Gastrocnemius medialis (tissue), 4 donors: ENCODE measurements around the gene TAAR8. TPM values are rescaled to one million over a fixed set of nuclear protein-coding genes. Genes with fewer than 3 reads are reported as not detected.
"Not testable (repeated sequence)": the region's sequence is repeated elsewhere in the genome, so short reads cannot be mapped to it uniquely, and the experiment has no call there.

ENCODE experiments used
- ATAC-seq, 2 donors: fragments of 150-250 bp; one replicate each; pipeline ENCODE4 v1.9.1; 2016
- DNase-seq, 2 donors: peaks; one replicate each; pipeline ENCODE4 v3.0.0-alpha.2; 2019
- H3K27ac ChIP-seq, 4 donors: fragments of 200-600 bp; sonication (generic); 1 replicate in 1 of 4; 2 replicates in 3 of 4; pipeline ENCODE4 v1.5.1; 2016 to 2018; ENCODE audit warnings: mild to moderate bottlenecking in 2 of 4, moderate library complexity in 1 of 4
- H3K27me3 ChIP-seq, 3 donors: fragments of 200-600 bp; sonication (generic) in 2 of 3; 1 replicate in 1 of 3; 2 replicates in 2 of 3; pipeline versions ENCODE4 v1.5.1 to v1.6.0; 2016 to 2019; ENCODE audit warnings: mild to moderate bottlenecking in 1 of 3, moderate library complexity in 1 of 3
- H3K36me3 ChIP-seq, 2 donors: fragments of 200-600 bp; sonication (generic) in 1 of 2; one replicate each; pipeline ENCODE4 v1.5.1; 2017 to 2018
- H3K4me1 ChIP-seq, 2 donors: fragments of 200-600 bp; sonication (generic) in 1 of 2; one replicate each; pipeline ENCODE4 v1.5.1; 2016 to 2017; ENCODE audit warnings: mild to moderate bottlenecking in 2 of 2
- H3K4me3 ChIP-seq, 4 donors: fragments of 200-600 bp; sonication (generic) in 3 of 4; 1 replicate in 1 of 4; 2 replicates in 3 of 4; pipeline ENCODE4 v1.5.1; 2016 to 2019; ENCODE audit warnings: mild to moderate bottlenecking in 2 of 4
- H3K9me3 ChIP-seq, 3 donors: fragments of 200-600 bp; sonication (generic) in 2 of 3; 1 replicate in 1 of 3; 2 replicates in 2 of 3; pipeline ENCODE4 v1.5.1; 2016 to 2019
- POLR2A ChIP-seq, 2 donors: fragments of 450-650 bp; IDR thresholded peaks; one replicate each; pipeline ENCODE4 v1.6.1; 2017; ENCODE audit warnings: antibody characterized with exemption in 2 of 2, mild to moderate bottlenecking in 2 of 2, moderate library complexity in 2 of 2
- in situ Hi-C, 4 donors: fragments of 200-750 bp; cut with MboI; loops; one replicate each; pipeline versions ENCODE4 v1.15.0 to v1.8.0; 2017; ENCODE audit warnings: low sequenced_read_pairs in 4 of 4
- intact Hi-C: fragments of 100-400 bp; cut with DNase I; formaldehyde crosslinking; loops from one replicate; pipeline ENCODE4 v1.15.1; 2023; ENCODE audit warnings: low total_unique reads
- total RNA-seq, 4 donors: library from RNA; depleted of rRNA; stranded (reverse); fragments of >200 nt; gene quantifications; one replicate each; pipeline versions ENCODE4 v1.1.0 to v1.2.3, GENCODE V29; 2016
- TF ChIP-seq, protein P1 (sequence below), 5 experiments: fragments of 450-650 bp in 3 of 5; fragments of 200-600 bp in 2 of 5; sonication (generic) in 2 of 5; IDR thresholded peaks in 4 of 5; conservative IDR thresholded peaks in 1 of 5; 1 replicate in 4 of 5; 2 replicates in 1 of 5; pipeline ENCODE4 v1.5.1; 2016 to 2019; ENCODE audit warnings: antibody characterized with exemption in 5 of 5, mild to moderate bottlenecking in 3 of 5, moderate library complexity in 3 of 5

The TAAR8 gene
- total RNA-seq, 4 donors from 2014 or later = not detected

- Histone ChIP-seq H3K36me3 (no peaks in the 10 kb centered on the region), H3K27ac (no peak overlapping the region), H3K27me3 (no peaks in the 10 kb centered on the region), H3K4me3 (no peak overlapping the region), H3K9me3 (no peaks in the 10 kb centered on the region), H3K4me1 (no peaks in the 10 kb centered on the region)
- ATAC-seq (no peak), DNase-seq (no peak)
- TF ChIP-seq, protein P1, sequence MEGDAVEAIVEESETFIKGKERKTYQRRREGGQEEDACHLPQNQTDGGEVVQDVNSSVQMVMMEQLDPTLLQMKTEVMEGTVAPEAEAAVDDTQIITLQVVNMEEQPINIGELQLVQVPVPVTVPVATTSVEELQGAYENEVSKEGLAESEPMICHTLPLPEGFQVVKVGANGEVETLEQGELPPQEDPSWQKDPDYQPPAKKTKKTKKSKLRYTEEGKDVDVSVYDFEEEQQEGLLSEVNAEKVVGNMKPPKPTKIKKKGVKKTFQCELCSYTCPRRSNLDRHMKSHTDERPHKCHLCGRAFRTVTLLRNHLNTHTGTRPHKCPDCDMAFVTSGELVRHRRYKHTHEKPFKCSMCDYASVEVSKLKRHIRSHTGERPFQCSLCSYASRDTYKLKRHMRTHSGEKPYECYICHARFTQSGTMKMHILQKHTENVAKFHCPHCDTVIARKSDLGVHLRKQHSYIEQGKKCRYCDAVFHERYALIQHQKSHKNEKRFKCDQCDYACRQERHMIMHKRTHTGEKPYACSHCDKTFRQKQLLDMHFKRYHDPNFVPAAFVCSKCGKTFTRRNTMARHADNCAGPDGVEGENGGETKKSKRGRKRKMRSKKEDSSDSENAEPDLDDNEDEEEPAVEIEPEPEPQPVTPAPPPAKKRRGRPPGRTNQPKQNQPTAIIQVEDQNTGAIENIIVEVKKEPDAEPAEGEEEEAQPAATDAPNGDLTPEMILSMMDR (IDR thresholded peaks at IDR 0.05 in 4 of 5, conservative IDR thresholded peaks at IDR 0.05 in 1 of 5) = no peak
- TF ChIP-seq POLR2A (IDR thresholded peaks at IDR 0.05) = no peak
- intact Hi-C loops (no loop called here), in situ Hi-C loops (loop anchor here in 3 of 4 donors (25.0 kb wide), 3 partner anchors 213 to 1013 kb away; partner anchors contain the start of genes SLC18B1 (in 1 of the 3) and VNN2 (in 1 of the 3))
These were observed 3.6 kb upstream of the TAAR8 start for GRCh38 chr6:132548746-132549463.

DNA sequence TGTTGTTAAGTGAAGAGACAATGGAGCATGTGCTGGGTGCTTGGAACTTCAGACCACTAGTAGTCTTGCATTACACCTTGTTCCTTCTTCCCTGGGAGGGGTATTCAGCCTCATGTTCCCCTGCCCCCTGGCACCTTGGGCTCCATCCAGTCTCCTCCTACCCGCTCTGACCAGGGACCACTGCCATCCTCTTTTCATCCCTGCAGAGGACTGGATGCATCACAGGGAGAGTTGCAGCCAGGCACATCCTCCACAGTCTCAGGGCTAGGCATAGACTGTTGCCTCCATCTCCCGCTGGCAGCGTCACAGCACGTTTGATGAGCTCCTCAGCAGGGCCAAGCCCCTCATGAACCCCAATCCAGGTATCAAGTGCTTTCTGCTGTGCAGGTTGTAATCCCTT, 1.3 kb upstream of the TAAR8 start:
- no peak overlapping the region for H3K27ac ChIP-seq
- no peaks in the 10 kb centered on the region for H3K9me3 ChIP-seq
- in situ Hi-C loops (no loop called here), intact Hi-C loops (no loop called here)
- DNase-seq (no peak), ATAC-seq (no peak)
- H3K4me1 ChIP-seq = no peaks in the 10 kb centered on the region
- TF ChIP-seq POLR2A (IDR thresholded peaks at IDR 0.05) = no peak
- TF ChIP-seq, protein P1 (IDR thresholded peaks at IDR 0.05 in 4 of 5, conservative IDR thresholded peaks at IDR 0.05 in 1 of 5) = no peak
- H3K27me3 ChIP-seq = no peaks in the 10 kb centered on the region
- no peaks in the 10 kb centered on the region for H3K36me3 ChIP-seq
- H3K4me3 ChIP-seq = no peak overlapping the region

DNA sequence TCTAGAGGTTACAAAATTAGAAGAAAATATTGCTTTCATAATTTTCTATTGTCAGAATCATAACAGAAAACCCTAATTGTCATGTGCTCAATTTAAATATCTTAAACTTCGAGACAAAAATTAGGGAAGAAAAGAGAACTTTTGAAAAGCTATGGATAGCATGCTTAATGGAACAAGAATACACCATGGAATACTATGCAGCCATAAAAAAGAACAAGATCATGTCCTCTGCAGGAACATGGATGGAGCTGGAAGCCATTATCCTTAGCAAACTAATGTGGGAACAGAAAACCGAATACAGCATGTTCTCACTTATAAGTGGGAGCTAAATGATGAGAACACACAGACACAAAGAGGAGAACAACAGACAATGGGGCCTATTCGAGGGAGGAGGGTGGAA, 7.6 kb downstream of the TAAR8 start:
- H3K27me3 ChIP-seq, H3K4me3 ChIP-seq, in situ Hi-C loops, DNase-seq, intact Hi-C loops, H3K36me3 ChIP-seq, H3K9me3 ChIP-seq, H3K27ac ChIP-seq, H3K4me1 ChIP-seq, ATAC-seq: not testable (repeated sequence)

- no peak for ATAC-seq
- H3K27me3 ChIP-seq = peaks cover 0 to 3% (median 0%) of the 10 kb centered on the region in 3 donors
- intact Hi-C loops (no loop called here), in situ Hi-C loops (no loop called here)
- H3K27ac ChIP-seq = no peak overlapping the region
- TF ChIP-seq, protein P1 (IDR thresholded peaks at IDR 0.05 in 4 of 5, conservative IDR thresholded peaks at IDR 0.05 in 1 of 5) = no peak
- TF ChIP-seq POLR2A (IDR thresholded peaks at IDR 0.05) = no peak
- H3K4me1 ChIP-seq = no peaks in the 10 kb centered on the region
- H3K9me3 ChIP-seq = no peaks in the 10 kb centered on the region
- DNase-seq = no peak
- H3K36me3 ChIP-seq = no peaks in the 10 kb centered on the region
- no peak overlapping the region for H3K4me3 ChIP-seq
These were observed 13.9 kb downstream of the TAAR8 start for GRCh38 chr6:132566404-132566803.

- H3K9me3 ChIP-seq = no peaks in the 10 kb centered on the region
- in situ Hi-C loops = no loop called here
- no peaks in the 10 kb centered on the region for H3K4me1 ChIP-seq
- H3K27ac ChIP-seq = no peak overlapping the region
- no peak overlapping the region for H3K4me3 ChIP-seq
- H3K27me3 ChIP-seq = peaks cover 0 to 3% (median 0%) of the 10 kb centered on the region in 3 donors
- ATAC-seq (no peak), DNase-seq (no peak)
- intact Hi-C loops = no loop called here
- TF ChIP-seq, protein P1 (IDR thresholded peaks at IDR 0.05 in 4 of 5, conservative IDR thresholded peaks at IDR 0.05 in 1 of 5) = no peak
- no peak for TF ChIP-seq POLR2A (IDR thresholded peaks at IDR 0.05)
- no peaks in the 10 kb centered on the region for H3K36me3 ChIP-seq
These were observed 15.1 kb downstream of the TAAR8 start for GRCh38 chr6:132567566-132567965.
